Measurements from ENCODE around the gene NUDT16L1. TPM values are rescaled to one million over a fixed set of nuclear protein-coding genes. Genes with fewer than 3 reads are reported as not detected.

NUDT16L1 gene
- total and polyA plus RNA-seq, 2 donors (not counting 1 experiment from before 2014, with no cell fraction given): 14.0 to 21.5 TPM

- Histone ChIP-seq H3K27me3 (ENCODE audit: control insufficient read depth, insufficient read depth, low read length) (no peaks in the 10 kb centered on the region), H3K27ac (ENCODE audit: insufficient read depth, low read length) (peak overlapping the region; percentile 14), H4K20me1 (ENCODE audit: control insufficient read depth, extremely low read depth, insufficient read depth, low read length) (no peaks in the 10 kb centered on the region), H3K4me1 (ENCODE audit: control insufficient read depth, extremely low read depth, insufficient read depth, low read length) (peaks cover 7% of the 10 kb centered on the region), H3K79me2 (ENCODE audit: control insufficient read depth, insufficient read depth, low read length) (peaks cover 4% of the 10 kb centered on the region), H3K9ac (ENCODE audit: insufficient read depth, low read length) (no peak overlapping the region), H3K36me3 (ENCODE audit: control insufficient read depth, insufficient read depth, low read length) (peaks cover 28% of the 10 kb centered on the region), H2AFZ (ENCODE audit: low read length) (no peak overlapping the region), H3K9me3 (ENCODE audit: control insufficient read depth, insufficient read depth, low read depth, low read length) (no peaks in the 10 kb centered on the region), H3K4me3 (replicated peaks in 1 of 4; ENCODE audit: control extremely low read depth in 1 of 4, insufficient read depth in 1 of 4, low read depth in 3 of 4, low read length in 4 of 4) (peak overlapping the region in 3 of 4 experiments; percentile 60 to 80 (median 71)), H3K4me2 (ENCODE audit: extremely low read depth, insufficient read depth, low read length) (peak overlapping the region; percentile 68)
- DNase-seq (ENCODE audit: low read depth in 2 of 2): no peak
- peak in 1 of 2 donors; percentile 10 for TF ChIP-seq CTCF (conservative IDR thresholded peaks at IDR 0.05 in 1 of 2, IDR thresholded peaks at IDR 0.05 in 1 of 2; ENCODE audit: low read depth in 1 of 2, low read length in 2 of 2)
- no peak for TF ChIP-seq EZH2 (IDR thresholded peaks at IDR 0.05; ENCODE audit: low read length, missing control alignments)
Observed at GRCh38 chr16:4694642-4695451, 1.5 kb downstream of the NUDT16L1 start.

DNA sequence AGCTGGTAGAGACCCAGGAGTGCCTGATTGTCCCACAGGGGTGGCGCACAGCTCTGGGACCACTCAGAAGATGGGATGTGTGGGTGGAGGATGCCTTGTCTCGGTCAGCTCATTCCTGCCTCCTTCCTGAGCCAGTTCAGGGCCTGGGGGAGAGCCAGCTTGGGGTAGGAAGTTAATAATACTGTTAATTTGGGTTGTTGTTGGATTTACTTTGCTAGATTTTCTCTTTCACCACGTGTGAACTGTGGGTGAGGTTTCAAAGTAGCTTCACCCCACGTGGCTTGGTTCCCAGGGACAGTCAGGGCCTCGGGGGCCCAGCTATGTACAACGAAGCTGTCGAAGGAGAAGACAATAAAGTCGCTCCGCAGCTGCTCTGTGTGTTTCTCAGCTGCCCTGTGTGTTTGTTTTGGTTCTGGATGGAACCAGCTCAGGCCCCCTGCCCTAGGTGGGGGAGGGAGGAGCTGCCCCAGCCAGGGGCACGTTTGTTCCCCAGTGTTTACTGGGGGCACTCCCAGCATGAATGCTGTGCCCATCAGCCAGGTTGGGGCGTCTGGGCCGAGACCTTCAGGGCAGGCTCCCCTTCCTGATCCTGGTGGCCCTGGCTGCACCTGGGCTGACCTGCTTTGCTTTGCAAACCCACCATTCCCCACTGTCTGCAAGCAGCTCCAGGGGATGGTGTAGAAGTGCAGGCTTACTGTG lies 2.3 kb downstream of the NUDT16L1 start:
- peak overlapping the region; percentile 20 for H3K27ac ChIP-seq (ENCODE audit: insufficient read depth, low read length)
- H2AFZ ChIP-seq (ENCODE audit: low read length): no peak overlapping the region
- H3K27me3 ChIP-seq (ENCODE audit: control insufficient read depth, insufficient read depth, low read length): no peaks in the 10 kb centered on the region
- no peak for TF ChIP-seq CTCF (conservative IDR thresholded peaks at IDR 0.05 in 1 of 2, IDR thresholded peaks at IDR 0.05 in 1 of 2; ENCODE audit: low read depth in 1 of 2, low read length in 2 of 2)
- TF ChIP-seq EZH2 (IDR thresholded peaks at IDR 0.05; ENCODE audit: low read length, missing control alignments): no peak
- peaks cover 4% of the 10 kb centered on the region for H3K79me2 ChIP-seq (ENCODE audit: control insufficient read depth, insufficient read depth, low read length)
- no peak overlapping the region for H3K9ac ChIP-seq (ENCODE audit: insufficient read depth, low read length)
- H3K36me3 ChIP-seq (ENCODE audit: control insufficient read depth, insufficient read depth, low read length): peaks cover 29% of the 10 kb centered on the region
- no peaks in the 10 kb centered on the region for H4K20me1 ChIP-seq (ENCODE audit: control insufficient read depth, extremely low read depth, insufficient read depth, low read length)
- no peak overlapping the region for H3K4me2 ChIP-seq (ENCODE audit: extremely low read depth, insufficient read depth, low read length)
- DNase-seq (ENCODE audit: low read depth in 2 of 2): no peak
- peaks cover 7% of the 10 kb centered on the region for H3K4me1 ChIP-seq (ENCODE audit: control insufficient read depth, extremely low read depth, insufficient read depth, low read length)
- no peak overlapping the region for H3K4me3 ChIP-seq (replicated peaks in 1 of 4; ENCODE audit: control extremely low read depth in 1 of 4, insufficient read depth in 1 of 4, low read depth in 3 of 4, low read length in 4 of 4)
- H3K9me3 ChIP-seq (ENCODE audit: control insufficient read depth, insufficient read depth, low read depth, low read length): no peaks in the 10 kb centered on the region

DNA sequence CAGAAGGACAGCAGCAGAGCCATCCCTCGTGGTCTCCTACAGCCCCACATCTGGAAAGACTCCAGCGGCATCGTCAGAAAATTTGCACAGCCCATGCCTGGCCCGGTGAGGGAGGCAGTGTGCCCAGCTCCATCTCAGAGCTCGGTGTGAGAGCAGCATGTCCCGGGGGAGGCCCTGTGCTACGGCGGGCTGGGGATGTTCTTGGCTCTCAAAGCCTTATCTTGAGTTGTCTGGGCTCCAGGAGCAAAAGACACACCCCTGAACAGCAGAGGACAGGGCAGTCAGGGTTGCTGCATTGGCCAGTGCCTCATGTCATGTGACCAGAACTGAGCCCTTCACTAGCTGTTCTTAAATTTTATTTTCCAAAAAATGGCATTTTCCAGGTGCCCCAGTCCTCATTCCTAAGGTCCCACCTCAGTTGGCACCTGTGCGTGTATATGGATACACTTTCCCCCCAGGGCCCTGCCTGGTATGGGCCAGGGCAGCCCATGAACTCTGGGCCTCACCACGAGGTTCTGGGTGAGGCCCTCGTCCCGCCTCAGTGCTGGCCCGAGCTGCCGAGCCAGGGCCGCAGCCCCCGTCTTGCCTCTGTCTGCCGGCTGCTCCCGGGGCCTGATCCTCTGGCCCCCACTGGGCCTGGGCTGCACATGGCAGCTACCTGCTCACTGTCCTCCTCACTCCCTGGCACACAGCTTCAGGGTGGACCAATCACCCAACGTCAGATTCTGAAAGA lies 3.0 kb downstream of the NUDT16L1 start:
- H3K9me3 ChIP-seq (ENCODE audit: control insufficient read depth, insufficient read depth, low read depth, low read length): no peaks in the 10 kb centered on the region
- H3K27me3 ChIP-seq (ENCODE audit: control insufficient read depth, insufficient read depth, low read length): no peaks in the 10 kb centered on the region
- no peak overlapping the region for H3K4me2 ChIP-seq (ENCODE audit: extremely low read depth, insufficient read depth, low read length)
- TF ChIP-seq CTCF (conservative IDR thresholded peaks at IDR 0.05 in 1 of 2, IDR thresholded peaks at IDR 0.05 in 1 of 2; ENCODE audit: low read depth in 1 of 2, low read length in 2 of 2) (no peak), EZH2 (IDR thresholded peaks at IDR 0.05; ENCODE audit: low read length, missing control alignments) (no peak)
- H3K79me2 ChIP-seq (ENCODE audit: control insufficient read depth, insufficient read depth, low read length): peaks cover 4% of the 10 kb centered on the region
- H3K9ac ChIP-seq (ENCODE audit: insufficient read depth, low read length): no peak overlapping the region
- no peak overlapping the region for H2AFZ ChIP-seq (ENCODE audit: low read length)
- peaks cover 33% of the 10 kb centered on the region for H3K36me3 ChIP-seq (ENCODE audit: control insufficient read depth, insufficient read depth, low read length)
- no peak overlapping the region for H3K4me3 ChIP-seq (replicated peaks in 1 of 4; ENCODE audit: control extremely low read depth in 1 of 4, insufficient read depth in 1 of 4, low read depth in 3 of 4, low read length in 4 of 4)
- peak overlapping the region; percentile 20 for H3K27ac ChIP-seq (ENCODE audit: insufficient read depth, low read length)
- DNase-seq (ENCODE audit: low read depth in 2 of 2): no peak
- H3K4me1 ChIP-seq (ENCODE audit: control insufficient read depth, extremely low read depth, insufficient read depth, low read length): peaks cover 7% of the 10 kb centered on the region
- H4K20me1 ChIP-seq (ENCODE audit: control insufficient read depth, extremely low read depth, insufficient read depth, low read length): no peaks in the 10 kb centered on the region

Data from fibroblast of lung (primary cell).